Gastrocnemius medialis (tissue), 4 donors: ENCODE measurements around the gene SEC14L5.

Experiments used
- CTCF ChIP-seq, 5 experiments: fragments of 450-650 bp in 3 of 5; fragments of 200-600 bp in 2 of 5; sonication (generic) in 2 of 5; IDR thresholded peaks in 4 of 5; conservative IDR thresholded peaks in 1 of 5; 1 replicate in 4 of 5; 2 replicates in 1 of 5; pipeline ENCODE4 v1.5.1; 2016 to 2019; ENCODE audit warnings: antibody characterized with exemption in 5 of 5, mild to moderate bottlenecking in 3 of 5, moderate library complexity in 3 of 5
- POLR2A ChIP-seq, 2 donors: fragments of 450-650 bp; IDR thresholded peaks; one replicate each; pipeline ENCODE4 v1.6.1; 2017; ENCODE audit warnings: antibody characterized with exemption in 2 of 2, mild to moderate bottlenecking in 2 of 2, moderate library complexity in 2 of 2

GRCh38 chr16:4910828-4911227 lies 47.3 kb upstream of the SEC14L5 start:
- TF ChIP-seq CTCF (IDR thresholded peaks at IDR 0.05 in 4 of 5, conservative IDR thresholded peaks at IDR 0.05 in 1 of 5), result no peak
- no peak for TF ChIP-seq POLR2A (IDR thresholded peaks at IDR 0.05)
